Body of pancreas (tissue), 4 donors: ENCODE results near the gene VWA8. TPM values are rescaled to one million over a fixed set of nuclear protein-coding genes. Genes with fewer than 3 reads are reported as not detected.

Experiments
- ATAC-seq: fragments of 150-250 bp; one replicate; pipeline ENCODE4 v1.9.1; 2016
- DNase-seq, 4 donors: peaks; one replicate each; pipeline ENCODE4 v3.0.0-alpha.2; 2019
- H3K27ac ChIP-seq, 4 donors: fragments of 200-600 bp; sonication (generic); 1 replicate in 3 of 4; 2 replicates in 1 of 4; pipeline versions ENCODE4 v1.5.1 to v1.6.1; 2016 to 2019; ENCODE audit warnings: mild to moderate bottlenecking in 1 of 4, mixed read lengths in 1 of 4, moderate library complexity in 1 of 4
- H3K27me3 ChIP-seq, 2 donors: fragments of 200-600 bp; sonication (generic); one replicate each; pipeline ENCODE4 v1.6.0; 2016; ENCODE audit warnings: mild to moderate bottlenecking in 1 of 2
- H3K36me3 ChIP-seq, 2 donors: fragments of 200-600 bp; sonication (generic); replicated peaks in 1 of 2; 2 replicates each; pipeline ENCODE4 v1.5.1; 2016; ENCODE audit warnings: low read depth in 2 of 2; ENCODE audit not compliant: insufficient read depth in 1 of 2
- H3K4me1 ChIP-seq: fragments of 200-600 bp; sonication (generic); one replicate; pipeline ENCODE4 v1.6.0; 2016
- H3K4me3 ChIP-seq, 2 donors: fragments of 200-600 bp; sonication (generic); 1 replicate in 1 of 2; 2 replicates in 1 of 2; pipeline ENCODE4 v1.5.1; 2016 to 2019
- H3K9me3 ChIP-seq, 3 donors: fragments of 200-600 bp; sonication (generic); 1 replicate in 2 of 3; 2 replicates in 1 of 3; pipeline ENCODE4 v1.5.1; 2016
- POLR2A ChIP-seq, 3 donors: fragments of 450-650 bp; IDR thresholded peaks; one replicate each; pipeline ENCODE4 v1.6.1; 2016; ENCODE audit warnings: antibody characterized with exemption in 3 of 3, mild to moderate bottlenecking in 2 of 3
- WGBS, 2 donors: methylation state at CpG; one replicate each; pipeline ENCODE4 v1.1.5; 2017; 5-methylcytosine and 5-hydroxymethylcytosine counted together
- intact Hi-C: fragments of 100-400 bp; cut with DNase I; formaldehyde crosslinking; loops from one replicate; pipeline ENCODE4 v1.15.1; 2023
- total RNA-seq, 2 donors: library from RNA; depleted of rRNA; stranded (reverse); fragments of >200 nt; gene quantifications; one replicate each; pipeline ENCODE4 v1.1.0, GENCODE V29; 2016
- TF ChIP-seq, protein P1 (sequence below), 7 experiments: fragments of 450-650 bp in 4 of 7; fragments of 200-600 bp in 3 of 7; sonication (generic) in 3 of 7; IDR thresholded peaks; one replicate each; pipeline ENCODE4 v1.5.1; 2016 to 2019; ENCODE audit warnings: antibody characterized with exemption in 7 of 7

VWA8 gene
- total RNA-seq, 2 donors from 2014 or later: 15.8 to 29.3 TPM

DNA sequence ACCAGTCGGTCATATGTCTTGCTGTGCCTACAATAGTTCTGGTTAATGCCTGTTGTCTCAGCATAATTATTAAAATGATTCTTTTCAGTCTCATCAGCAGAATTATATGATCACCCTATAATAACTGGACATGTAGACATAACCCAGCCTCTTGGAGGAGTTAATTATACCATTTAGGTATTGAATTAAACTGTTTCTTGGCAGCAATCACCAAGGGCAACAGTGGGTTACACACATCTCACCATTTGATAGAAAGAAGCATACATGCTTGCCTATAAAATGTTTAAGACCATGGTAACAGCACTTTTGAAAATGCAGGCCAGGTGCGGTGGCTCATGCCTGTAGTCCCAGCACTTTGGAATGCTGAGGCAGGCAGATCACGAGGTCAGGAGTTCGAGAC lies 318.9 kb downstream of the VWA8 start:
- WGBS, 2 donors: 95 to 96% methylated on average over 4 of the region's 4 CpGs
- TF ChIP-seq, protein P1, sequence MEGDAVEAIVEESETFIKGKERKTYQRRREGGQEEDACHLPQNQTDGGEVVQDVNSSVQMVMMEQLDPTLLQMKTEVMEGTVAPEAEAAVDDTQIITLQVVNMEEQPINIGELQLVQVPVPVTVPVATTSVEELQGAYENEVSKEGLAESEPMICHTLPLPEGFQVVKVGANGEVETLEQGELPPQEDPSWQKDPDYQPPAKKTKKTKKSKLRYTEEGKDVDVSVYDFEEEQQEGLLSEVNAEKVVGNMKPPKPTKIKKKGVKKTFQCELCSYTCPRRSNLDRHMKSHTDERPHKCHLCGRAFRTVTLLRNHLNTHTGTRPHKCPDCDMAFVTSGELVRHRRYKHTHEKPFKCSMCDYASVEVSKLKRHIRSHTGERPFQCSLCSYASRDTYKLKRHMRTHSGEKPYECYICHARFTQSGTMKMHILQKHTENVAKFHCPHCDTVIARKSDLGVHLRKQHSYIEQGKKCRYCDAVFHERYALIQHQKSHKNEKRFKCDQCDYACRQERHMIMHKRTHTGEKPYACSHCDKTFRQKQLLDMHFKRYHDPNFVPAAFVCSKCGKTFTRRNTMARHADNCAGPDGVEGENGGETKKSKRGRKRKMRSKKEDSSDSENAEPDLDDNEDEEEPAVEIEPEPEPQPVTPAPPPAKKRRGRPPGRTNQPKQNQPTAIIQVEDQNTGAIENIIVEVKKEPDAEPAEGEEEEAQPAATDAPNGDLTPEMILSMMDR (IDR thresholded peaks at IDR 0.05): no peak
- no peak for TF ChIP-seq POLR2A (IDR thresholded peaks at IDR 0.05)
- DNase-seq: no peak
- Histone ChIP-seq H3K27ac (no peak overlapping the region), H3K27me3 (no peaks in the 10 kb centered on the region), H3K4me3 (no peak overlapping the region), H3K9me3 (no peaks in the 10 kb centered on the region), H3K36me3 (no peaks in the 10 kb centered on the region), H3K4me1 (peaks cover 23% of the 10 kb centered on the region)
- intact Hi-C loops: no loop called here
- ATAC-seq: no peak

DNA sequence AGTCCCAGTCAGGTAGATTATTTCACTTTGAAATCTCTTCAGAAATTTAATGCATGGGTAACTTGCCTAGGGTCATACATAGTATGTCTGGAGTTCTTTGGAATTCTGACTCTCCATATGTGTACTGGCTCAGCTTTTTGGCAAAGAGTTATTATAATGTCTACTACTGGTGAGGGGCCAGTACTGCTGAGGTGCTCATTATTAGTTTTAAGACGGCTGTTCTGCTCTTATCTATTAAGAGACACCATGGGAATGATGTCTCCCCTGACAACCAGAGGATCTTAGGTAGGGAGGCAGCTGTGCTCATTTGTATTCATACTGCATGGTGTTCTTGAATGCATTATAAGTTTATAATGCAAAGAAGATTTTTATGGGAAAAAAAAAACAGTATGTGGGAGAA lies 319.5 kb downstream of the VWA8 start:
- intact Hi-C loops: no loop called here
- H3K9me3 ChIP-seq: no peaks in the 10 kb centered on the region
- peaks cover 22% of the 10 kb centered on the region for H3K4me1 ChIP-seq
- ATAC-seq (no peak), DNase-seq (no peak)
- H3K27ac ChIP-seq: no peak overlapping the region
- WGBS, 2 donors: 48 to 57% methylated on average over 1 of the region's 1 CpG
- no peaks in the 10 kb centered on the region for H3K36me3 ChIP-seq
- no peaks in the 10 kb centered on the region for H3K27me3 ChIP-seq
- no peak for TF ChIP-seq POLR2A (IDR thresholded peaks at IDR 0.05)
- TF ChIP-seq, protein P1 (IDR thresholded peaks at IDR 0.05): no peak
- no peak overlapping the region for H3K4me3 ChIP-seq

DNA sequence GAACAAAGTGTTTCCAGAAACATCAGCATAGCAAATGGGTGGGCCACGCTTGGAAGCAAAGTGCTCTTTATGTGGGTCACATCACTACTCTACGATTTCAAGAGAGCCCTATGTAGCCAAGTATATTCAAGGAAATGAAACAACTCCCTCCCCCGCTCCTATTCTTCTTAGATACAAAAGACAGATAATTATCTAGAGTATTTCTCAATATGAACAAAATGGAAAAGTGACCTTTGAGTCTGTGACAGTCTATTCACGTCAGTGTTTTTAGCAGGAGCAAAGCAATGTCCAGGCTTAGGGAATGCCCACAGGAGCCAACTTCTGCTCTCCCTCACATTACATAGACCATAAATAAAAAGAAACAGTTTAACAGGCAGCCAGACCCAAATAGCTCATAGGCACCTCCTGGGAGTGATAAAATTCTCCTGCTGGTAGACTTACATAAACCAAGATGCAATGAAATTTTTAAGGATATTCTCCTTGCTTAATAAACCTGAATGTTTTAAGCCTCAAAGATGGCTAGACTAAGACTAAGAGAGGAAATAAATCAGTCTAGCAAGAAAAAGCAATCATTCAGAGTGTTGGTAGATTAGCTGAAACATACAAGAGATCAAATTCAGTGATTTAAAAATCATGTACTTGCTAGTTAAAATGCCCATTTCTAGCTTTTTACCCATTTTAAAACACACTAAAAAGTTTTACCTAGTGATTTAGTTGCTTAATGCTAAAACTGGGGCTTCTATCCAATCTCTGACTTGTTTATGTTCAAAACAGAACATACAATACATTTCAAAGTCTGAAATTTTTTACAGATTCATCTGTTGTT lies 320.7 kb downstream of the VWA8 start:
- no peaks in the 10 kb centered on the region for H3K27me3 ChIP-seq
- H3K4me3 ChIP-seq: no peak overlapping the region
- WGBS, 2 donors: 63 to 72% methylated on average over 4 of the region's 4 CpGs
- no peak overlapping the region for H3K27ac ChIP-seq
- ATAC-seq: peak; percentile 68
- H3K36me3 ChIP-seq: no peaks in the 10 kb centered on the region
- no peak for DNase-seq
- TF ChIP-seq, protein P1 (IDR thresholded peaks at IDR 0.05): no peak
- no peak for TF ChIP-seq POLR2A (IDR thresholded peaks at IDR 0.05)
- H3K9me3 ChIP-seq: no peaks in the 10 kb centered on the region
- intact Hi-C loops: no loop called here
- peaks cover 11% of the 10 kb centered on the region for H3K4me1 ChIP-seq

DNA sequence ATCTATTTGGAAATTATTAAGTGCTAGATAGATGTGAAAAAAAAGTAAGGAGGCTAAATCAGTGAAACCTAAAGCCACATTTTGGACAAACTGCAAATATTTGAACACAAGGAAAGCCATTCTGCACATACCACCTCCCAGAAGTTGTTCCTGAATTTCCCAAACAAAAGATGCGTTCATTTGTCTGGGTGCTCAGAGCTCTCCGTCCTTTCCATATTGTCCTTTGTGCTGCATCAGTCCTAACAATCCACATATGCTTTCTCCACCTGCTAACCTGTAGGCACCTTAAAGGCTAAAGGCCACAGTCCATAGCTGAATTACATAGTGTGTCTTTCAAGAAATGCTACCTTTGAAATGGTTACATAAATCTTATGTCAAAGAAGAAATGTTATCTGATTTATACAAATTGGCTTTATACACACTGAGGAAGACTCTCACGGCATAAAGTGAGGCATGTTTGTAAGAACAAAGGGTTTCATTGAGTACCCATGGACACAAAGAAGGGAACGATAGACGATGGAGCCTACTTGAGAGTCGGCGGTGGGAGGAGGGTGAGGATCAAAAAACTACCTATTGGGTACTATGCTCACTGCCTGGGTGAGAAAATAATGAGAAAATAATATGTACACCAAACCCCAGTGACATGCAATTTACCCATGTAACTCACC lies 321.5 kb downstream of the VWA8 start:
- no peak overlapping the region for H3K4me3 ChIP-seq
- ATAC-seq (no peak), DNase-seq (no peak)
- H3K27ac ChIP-seq: no peak overlapping the region
- TF ChIP-seq POLR2A (IDR thresholded peaks at IDR 0.05): no peak
- TF ChIP-seq, protein P1 (IDR thresholded peaks at IDR 0.05): no peak
- no peaks in the 10 kb centered on the region for H3K9me3 ChIP-seq
- intact Hi-C loops: no loop called here
- 84 to 85% methylated on average over 7 of the region's 7 CpGs for WGBS, 2 donors
- peaks cover 4% of the 10 kb centered on the region for H3K4me1 ChIP-seq
- H3K27me3 ChIP-seq: no peaks in the 10 kb centered on the region
- H3K36me3 ChIP-seq: no peaks in the 10 kb centered on the region
